SK-N-SH treated with all-trans-retinoic acid at 6 μM for 48 hours (cell line): ENCODE measurements around the gene MINK1.
"Not testable (repeated sequence)": the region's sequence is repeated elsewhere in the genome, so short reads cannot be mapped to it uniquely, and the experiment has no call there.

Experiments
- BACH2 ChIP-seq: fragments of 250-450 bp; sonication (Bioruptor Pico); IDR thresholded peaks from 2 replicates; pipeline ENCODE4 v1.9.0; 2021; ENCODE audit warnings: mild to moderate bottlenecking, borderline replicate concordance
- ISL1 ChIP-seq: fragments of 250-450 bp; sonication (Bioruptor Pico); IDR thresholded peaks from 2 replicates; pipeline ENCODE4 v2.1.2; 2022; ENCODE audit warnings: mild to moderate bottlenecking, moderate library complexity
- OSR1 ChIP-seq: fragments of 250-450 bp; sonication (Bioruptor Pico); IDR thresholded peaks from 2 replicates; pipeline ENCODE4 v1.8.0; 2022; ENCODE audit warnings: moderate library complexity, mild to moderate bottlenecking, inconsistent platforms
- POU6F1 ChIP-seq: fragments of 250-450 bp; sonication (Bioruptor Pico); IDR thresholded peaks from 2 replicates; pipeline ENCODE4 v1.8.0; 2021; ENCODE audit warnings: low read depth, mild to moderate bottlenecking, moderate library complexity, borderline replicate concordance
- RARB ChIP-seq: fragments of 250-450 bp; sonication (Bioruptor Pico); IDR thresholded peaks from 2 replicates; pipeline ENCODE4 v1.8.0; 2021; ENCODE audit warnings: mild to moderate bottlenecking, moderate library complexity
- TOX ChIP-seq: fragments of 250-450 bp; sonication (Bioruptor Pico); IDR thresholded peaks from 2 replicates; pipeline ENCODE4 v1.8.0; 2021; ENCODE audit warnings: mild to moderate bottlenecking, moderate library complexity, borderline replicate concordance
- ZFP3 ChIP-seq: fragments of 250-450 bp; sonication (Bioruptor Pico); IDR thresholded peaks from 2 replicates; pipeline ENCODE4 v1.5.0; 2020; ENCODE audit warnings: mild to moderate bottlenecking, moderate library complexity
- ZFP30 ChIP-seq: fragments of 450-650 bp; formaldehyde crosslinking; IDR thresholded peaks from 2 replicates; pipeline ENCODE4 v1.5.0; 2022; ENCODE audit warnings: mild to moderate bottlenecking, moderate library complexity
- ZNF565 ChIP-seq: fragments of 450-650 bp; formaldehyde crosslinking; conservative IDR thresholded peaks from 2 replicates; pipeline ENCODE4 v1.5.0; 2020; ENCODE audit warnings: low read depth, mild to moderate bottlenecking, moderate library complexity
- ZNF70 ChIP-seq: fragments of 450-650 bp; formaldehyde crosslinking; IDR thresholded peaks from 2 replicates; pipeline ENCODE4 v1.5.0; 2020; ENCODE audit warnings: mild to moderate bottlenecking, moderate library complexity
- TF ChIP-seq, protein P1 (sequence below): fragments of 250-450 bp; sonication (Bioruptor Pico); IDR thresholded peaks from 2 replicates; pipeline ENCODE4 v1.8.0; 2020; ENCODE audit warnings: mild to moderate bottlenecking, moderate library complexity, borderline replicate concordance
- TF ChIP-seq, protein P2 (sequence below): fragments of 250-450 bp; sonication (Bioruptor Pico); IDR thresholded peaks from 2 replicates; pipeline ENCODE4 v1.5.1; 2021; ENCODE audit warnings: mild to moderate bottlenecking, moderate library complexity

- not testable (repeated sequence) for TF ChIP-seq ZNF565; ZNF70; ZFP3 (CRISPR knock-in tag); POU6F1 (CRISPR knock-in tag); RARB (CRISPR knock-in tag); ISL1; OSR1 (CRISPR knock-in tag); BACH2; TOX (CRISPR knock-in tag); ZFP30
- TF ChIP-seq, protein P1, sequence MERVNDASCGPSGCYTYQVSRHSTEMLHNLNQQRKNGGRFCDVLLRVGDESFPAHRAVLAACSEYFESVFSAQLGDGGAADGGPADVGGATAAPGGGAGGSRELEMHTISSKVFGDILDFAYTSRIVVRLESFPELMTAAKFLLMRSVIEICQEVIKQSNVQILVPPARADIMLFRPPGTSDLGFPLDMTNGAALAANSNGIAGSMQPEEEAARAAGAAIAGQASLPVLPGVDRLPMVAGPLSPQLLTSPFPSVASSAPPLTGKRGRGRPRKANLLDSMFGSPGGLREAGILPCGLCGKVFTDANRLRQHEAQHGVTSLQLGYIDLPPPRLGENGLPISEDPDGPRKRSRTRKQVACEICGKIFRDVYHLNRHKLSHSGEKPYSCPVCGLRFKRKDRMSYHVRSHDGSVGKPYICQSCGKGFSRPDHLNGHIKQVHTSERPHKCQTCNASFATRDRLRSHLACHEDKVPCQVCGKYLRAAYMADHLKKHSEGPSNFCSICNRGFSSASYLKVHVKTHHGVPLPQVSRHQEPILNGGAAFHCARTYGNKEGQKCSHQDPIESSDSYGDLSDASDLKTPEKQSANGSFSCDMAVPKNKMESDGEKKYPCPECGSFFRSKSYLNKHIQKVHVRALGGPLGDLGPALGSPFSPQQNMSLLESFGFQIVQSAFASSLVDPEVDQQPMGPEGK (CRISPR knock-in tag), result not testable (repeated sequence)
- TF ChIP-seq, protein P2, sequence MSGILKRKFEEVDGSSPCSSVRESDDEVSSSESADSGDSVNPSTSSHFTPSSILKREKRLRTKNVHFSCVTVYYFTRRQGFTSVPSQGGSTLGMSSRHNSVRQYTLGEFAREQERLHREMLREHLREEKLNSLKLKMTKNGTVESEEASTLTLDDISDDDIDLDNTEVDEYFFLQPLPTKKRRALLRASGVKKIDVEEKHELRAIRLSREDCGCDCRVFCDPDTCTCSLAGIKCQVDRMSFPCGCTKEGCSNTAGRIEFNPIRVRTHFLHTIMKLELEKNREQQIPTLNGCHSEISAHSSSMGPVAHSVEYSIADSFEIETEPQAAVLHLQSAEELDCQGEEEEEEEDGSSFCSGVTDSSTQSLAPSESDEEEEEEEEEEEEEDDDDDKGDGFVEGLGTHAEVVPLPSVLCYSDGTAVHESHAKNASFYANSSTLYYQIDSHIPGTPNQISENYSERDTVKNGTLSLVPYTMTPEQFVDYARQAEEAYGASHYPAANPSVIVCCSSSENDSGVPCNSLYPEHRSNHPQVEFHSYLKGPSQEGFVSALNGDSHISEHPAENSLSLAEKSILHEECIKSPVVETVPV (CRISPR knock-in tag), result not testable (repeated sequence)
Observed at GRCh38 chr17:4832829-4833177, 337 bp upstream of the MINK1 start.
